ENCODE results near the gene YTHDF1.
"Not testable (repeated sequence)": the region's sequence is repeated elsewhere in the genome, so short reads cannot be mapped to it uniquely, and the experiment has no call there.

The YTHDF1 gene

DNA sequence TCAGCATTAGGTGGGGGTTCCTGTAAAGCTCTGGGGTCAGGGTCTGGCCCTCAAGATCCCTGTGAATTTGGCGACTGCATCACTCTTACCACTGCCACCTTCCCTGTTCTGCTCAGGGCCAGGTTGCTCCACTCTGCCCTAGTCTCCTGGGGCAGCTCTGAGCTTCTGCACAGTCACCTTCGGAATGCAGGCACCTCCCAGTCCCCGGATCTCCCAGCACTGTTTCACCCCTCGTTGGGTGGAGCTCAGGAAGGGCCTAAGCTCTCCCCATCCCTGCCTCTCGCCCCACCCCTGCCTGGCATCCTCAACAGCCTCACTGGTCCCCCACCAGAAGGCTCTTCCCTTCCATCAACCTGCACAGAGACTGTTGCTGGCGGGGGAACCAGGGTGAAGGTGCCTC, 46.2 kb downstream of the YTHDF1 start:
- DNase-seq (ENCODE audit: low spot score), result no peak

DNA sequence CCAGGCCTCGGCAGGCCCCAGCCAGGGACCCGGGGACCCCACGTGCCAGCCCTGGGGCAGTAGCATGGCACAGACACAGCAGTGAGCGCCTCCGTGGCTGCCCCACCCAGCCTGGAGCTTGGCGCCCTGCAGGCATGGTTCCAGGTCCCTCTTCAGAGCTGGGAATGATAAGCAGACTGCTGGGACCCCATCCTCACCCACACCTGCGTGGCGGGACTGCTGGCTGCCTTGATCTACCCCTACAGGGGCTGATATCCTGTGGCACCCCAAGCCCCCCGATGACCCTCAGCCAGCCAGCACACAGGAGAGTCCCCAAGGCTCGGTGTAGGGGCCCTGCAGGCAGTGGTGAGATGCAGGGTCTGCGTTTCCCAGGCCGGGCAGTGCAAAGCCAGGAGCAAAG, 47.1 kb downstream of the YTHDF1 start:
- DNase-seq (ENCODE audit: low spot score), result no peak

DNA sequence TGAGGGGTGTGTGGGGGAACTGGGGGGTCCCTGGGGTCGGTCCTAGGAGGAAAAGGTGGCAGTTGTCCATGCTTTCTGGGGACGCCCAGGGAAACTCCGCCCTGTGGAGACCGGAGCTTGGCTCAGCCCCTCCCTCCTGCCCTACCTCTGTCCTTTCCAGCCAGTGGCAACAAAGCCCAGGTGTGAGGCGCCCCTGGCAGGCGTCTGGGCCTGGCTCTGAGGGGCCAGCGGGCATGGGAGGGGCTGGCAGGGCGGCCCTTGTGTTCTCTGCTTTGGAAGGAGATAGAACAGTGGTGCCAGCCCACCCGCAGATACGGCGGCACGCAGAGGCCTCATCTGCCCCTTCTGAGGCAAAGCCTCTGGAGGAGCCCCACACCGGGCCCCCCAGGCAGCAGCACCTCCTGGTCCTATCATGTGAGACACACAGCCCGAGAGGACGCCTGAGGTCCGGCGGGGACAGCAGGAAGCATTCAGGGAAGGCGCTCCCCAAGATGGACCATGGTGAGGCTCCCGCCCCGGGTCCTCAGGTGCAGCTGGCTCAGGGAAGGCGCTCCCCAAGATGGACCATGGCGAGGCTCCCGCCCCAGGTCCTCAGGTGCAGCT, 47.9 kb downstream of the YTHDF1 start:
- no peak for DNase-seq (ENCODE audit: low spot score)

DNA sequence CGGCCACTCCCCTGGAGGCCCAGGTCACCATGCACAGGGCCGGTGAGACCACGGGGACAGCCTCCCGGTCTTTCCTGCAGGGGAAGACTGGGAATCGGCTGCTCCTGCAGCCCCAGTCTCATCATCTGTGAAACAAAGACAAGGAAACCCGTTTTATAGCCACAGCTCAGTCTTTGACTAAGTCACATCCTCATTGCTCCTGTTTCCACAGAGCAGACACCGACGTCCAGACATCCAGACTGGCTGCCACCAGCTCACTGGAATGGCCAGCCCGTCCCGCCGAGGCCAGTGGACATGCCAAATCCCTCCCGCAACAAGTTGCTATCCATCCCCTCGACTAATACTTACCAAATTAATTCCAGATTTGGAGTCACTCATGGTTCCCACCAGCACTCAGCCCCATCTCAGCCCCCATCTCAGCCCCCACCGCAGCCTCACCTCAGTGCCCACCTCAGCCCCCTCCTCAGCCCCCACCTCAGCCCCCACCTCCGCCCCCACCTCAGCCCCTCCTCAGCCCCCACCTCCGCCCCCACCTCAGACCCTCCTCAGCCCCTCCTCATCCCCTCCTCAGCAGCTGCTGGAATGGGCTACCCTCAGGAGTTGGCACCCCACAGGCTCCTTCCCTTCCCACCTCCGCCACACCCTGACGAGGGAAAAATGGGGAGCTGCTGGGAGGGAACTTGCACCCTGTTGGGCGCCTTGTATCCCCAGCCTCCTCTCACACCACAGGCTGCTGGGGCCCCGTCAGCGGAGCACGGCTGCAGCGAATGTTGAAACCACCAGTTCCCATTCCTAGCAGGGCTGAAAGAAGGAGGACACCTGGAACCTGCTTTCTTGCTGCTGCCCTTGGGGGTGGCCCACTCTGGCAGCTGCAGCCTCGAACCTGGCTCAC, 48.7 kb downstream of the YTHDF1 start:
- DNase-seq (ENCODE audit: low spot score), result no peak

DNA sequence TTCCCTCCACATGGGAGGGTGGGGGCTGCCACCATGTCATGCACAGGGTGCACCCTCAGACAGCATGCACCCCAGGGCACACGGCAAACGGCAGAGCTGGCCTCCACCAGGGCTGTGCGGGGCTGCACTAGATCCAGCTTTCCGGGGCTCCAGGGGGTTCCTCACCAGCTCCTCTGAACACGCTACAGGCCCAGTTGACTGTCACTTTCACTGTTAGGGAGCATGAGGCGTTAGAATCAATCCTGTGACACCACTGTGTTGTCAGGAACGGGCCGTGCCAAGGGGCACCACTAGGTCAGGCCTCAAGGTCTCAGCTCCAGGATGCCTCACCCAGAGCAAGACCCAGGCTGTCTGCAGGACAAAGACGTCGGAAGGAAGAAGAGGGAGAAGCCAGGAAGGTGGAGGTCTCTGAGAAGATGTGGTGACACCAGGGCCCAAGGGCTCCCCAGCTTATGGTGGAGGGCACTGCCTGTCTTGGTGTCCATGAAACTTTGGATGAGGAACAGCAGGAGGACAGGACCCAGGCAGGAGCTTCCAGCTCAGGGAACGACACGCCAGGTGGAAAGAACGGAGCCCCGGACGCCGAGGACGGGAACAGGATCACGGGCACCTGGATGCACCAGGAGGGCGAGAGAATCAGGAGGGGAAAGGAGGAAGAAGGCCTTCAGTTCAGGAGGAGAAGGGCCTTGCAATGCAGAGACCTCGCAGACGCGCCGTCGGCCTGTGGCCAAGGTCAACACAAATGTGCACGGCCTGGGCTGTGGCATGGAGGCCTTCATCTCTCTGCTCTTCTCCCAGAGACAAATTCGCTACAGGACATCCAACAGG, 49.5 kb downstream of the YTHDF1 start:
- DNase-seq (ENCODE audit: low spot score), result no peak

DNA sequence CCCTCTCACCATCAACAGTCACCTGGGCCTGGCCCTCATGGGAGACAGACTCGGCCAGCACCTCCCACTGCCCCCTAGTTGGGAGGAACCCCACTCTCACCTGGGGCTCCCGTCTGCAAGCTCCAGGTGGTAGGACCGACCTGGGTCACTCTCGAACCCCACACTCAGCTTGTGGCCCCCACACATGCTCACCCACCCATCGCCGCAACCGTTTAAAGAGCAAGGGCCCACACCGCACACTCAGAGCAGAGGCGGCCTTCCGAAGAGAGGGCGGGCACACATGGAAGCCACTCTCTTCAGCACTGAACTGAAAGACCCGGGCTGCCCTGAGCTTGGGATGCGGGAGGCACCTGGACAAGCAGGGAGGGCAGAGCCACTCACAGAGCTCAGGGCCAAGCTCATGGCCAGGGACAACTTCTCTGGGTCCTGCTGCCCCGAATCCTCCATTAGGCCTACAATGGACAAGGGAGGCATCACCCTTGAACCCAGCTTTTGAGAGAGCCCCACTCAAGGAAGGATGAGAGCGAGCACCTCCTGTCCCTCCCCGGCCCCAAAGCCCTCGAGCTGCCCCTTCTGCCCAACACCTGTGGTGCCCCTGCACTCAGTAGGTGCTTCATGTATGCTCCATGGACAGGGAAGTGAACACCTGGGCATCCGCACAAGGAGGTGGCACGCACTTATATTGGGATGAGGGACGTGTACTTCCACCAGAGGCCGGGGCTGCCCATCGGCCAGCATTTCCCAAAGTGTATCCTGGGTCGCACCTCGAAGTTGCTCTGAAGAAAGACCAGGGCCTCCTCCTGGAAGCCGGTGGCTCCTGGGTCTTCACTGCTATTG, 50.4 kb downstream of the YTHDF1 start:
- DNase-seq (ENCODE audit: low spot score), result no peak

DNA sequence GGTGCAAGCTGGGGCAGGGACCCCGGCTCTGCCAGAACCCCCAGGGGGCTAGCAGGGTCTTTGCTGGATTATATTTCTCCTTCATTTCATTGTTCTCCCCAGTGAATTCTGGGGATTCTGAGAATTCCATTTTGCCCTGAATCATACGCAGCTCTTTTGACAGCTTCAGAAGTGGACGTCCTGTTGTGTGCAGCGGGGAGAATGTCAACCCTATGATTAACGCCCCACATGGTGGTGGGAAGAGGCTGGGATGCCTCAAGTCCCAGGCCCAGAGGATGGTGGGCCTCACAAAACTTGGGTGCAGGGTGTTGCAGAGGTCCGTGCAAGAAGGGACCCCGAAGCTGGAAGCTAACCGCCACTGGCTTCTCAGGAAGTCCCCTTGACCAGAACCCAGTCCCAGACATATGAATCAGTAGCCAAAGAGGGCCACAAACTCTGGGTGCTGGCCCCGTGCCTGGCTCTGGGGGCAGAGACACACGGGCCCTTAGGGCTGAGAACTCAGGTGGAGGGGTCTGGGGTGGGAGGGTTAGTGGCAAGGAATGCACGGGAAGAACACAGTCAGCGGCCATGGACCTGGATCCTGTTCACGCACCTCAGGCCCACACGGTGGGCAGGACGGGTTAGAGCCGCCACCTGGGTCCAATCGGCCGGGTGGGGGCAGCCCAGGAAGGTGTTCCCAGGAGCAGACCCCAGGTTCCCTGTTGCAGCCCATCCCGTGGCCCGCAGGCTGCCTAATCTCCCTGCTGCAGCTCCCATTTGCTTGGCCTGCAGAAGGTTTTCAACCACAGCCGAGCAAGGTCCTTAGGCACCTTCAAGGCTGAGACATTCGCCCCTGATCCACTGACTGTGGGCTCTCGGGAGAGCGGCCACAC, 51.2 kb downstream of the YTHDF1 start:
- DNase-seq (ENCODE audit: low spot score), result no peak

DNA sequence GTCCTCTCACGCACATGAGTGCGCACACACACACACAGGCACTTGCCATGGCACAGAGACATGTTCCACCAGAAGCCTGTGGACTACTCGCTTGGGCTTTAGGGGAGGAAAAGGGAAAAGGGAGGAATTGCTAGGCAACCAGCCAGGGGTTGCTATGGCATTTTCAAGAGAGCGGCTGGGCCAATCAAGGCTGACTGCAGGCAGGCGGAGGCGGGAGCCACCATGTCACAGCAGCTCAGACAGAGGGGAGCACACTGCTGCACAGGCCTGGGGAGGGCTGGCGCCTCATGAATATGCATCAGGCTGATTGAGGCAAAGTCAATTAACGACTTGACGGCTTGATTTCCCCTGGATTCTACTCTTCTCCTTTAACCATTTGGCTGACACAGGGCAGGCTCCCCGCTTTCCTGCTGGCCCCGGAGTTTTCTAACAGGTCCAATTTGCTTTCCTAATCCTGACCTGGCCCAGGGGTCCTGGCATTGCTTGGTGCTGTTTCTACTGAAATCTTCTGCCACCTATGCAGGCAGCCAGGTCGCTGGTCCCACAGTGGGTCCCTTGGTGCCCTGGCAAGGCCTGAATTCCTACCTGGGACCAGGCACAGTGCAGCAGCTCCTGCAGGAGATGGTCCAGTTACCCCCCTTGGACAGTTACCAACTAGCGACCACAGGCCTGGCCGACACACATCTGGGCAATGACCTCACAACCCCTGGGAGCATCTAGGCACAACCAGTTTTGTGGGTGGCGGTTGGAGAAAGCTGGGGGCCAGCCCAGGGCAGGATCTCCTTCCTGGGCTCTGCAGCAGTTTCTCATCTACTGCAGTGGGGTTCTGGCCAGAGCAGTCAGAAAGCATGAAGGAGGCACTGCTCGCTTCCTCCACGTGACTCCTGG, 52.1 kb downstream of the YTHDF1 start:
- DNase-seq (ENCODE audit: low spot score), result peak; percentile 92

DNA sequence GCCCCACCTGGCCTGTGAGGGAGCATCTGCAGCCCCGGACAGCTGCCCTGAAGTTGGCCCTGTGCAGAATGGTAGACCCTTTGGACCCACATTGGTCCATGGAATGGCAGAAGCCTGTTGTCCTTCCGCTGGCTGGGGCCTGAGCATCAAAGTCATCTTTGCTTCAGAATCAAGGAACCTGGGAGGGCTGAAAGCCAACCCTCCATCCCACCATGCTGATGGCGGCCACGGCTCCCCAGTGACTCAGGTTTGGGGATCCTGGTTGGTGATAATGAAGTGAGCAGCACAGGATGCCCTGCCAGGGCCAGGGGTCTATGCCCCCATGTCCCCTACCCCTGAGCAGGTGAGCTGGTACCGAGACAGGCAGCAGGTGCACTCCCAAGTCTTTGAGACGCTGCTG, 52.8 kb downstream of the YTHDF1 start:
- DNase-seq (ENCODE audit: low spot score), result no peak

DNA sequence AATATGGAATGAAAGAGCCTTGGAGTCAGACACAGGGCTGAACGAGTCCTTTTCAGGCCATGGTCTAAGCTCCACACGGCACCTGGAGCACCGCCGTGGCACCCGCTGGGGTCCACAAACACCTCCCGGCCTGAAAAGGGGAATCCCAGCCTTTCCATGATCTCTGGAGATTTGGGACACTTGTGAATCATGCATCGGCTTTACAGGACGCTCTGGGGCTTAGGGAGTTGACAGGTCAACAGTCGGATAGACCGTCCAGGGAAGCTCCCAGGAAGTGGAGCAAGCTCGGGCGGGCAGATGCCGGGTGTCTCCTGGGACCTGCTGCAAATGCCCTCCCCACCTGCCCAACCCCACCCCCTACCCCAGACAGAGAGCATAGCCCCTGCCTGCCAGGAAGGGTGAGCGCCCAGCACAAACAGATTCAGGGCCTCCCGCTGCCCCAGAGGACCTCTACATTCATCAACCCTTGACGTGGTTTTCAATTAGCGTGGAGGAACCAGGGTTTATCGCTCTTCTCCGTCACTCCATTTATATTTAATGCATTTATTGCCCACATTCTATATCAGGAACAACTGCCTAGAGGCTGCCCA, 53.6 kb downstream of the YTHDF1 start:
- DNase-seq (ENCODE audit: low spot score), result no peak

DNA sequence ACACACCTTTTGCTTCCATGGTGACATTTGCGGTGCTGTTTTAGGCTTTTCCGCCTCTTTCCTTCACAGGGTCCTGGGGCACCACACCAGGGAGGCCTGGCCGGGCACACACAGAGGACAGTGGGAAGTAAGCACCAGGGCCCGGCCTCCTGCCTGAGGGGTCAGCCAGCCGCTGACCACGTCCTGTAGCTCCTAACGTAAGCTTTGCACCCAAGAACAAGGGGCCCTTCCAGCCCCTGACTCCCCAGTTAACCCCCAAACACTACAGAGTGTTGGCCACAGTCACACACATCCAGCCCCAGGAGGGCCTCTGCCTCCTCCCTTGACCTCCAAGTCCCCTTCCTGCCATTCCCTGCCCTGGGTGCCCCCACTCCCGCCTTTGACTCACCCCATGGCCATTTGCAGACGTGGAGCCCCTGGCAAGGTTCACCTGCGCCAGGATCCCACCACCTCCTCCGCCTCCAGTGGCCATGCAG, 54.7 kb downstream of the YTHDF1 start:
- DNase-seq (ENCODE audit: low spot score), result no peak

DNA sequence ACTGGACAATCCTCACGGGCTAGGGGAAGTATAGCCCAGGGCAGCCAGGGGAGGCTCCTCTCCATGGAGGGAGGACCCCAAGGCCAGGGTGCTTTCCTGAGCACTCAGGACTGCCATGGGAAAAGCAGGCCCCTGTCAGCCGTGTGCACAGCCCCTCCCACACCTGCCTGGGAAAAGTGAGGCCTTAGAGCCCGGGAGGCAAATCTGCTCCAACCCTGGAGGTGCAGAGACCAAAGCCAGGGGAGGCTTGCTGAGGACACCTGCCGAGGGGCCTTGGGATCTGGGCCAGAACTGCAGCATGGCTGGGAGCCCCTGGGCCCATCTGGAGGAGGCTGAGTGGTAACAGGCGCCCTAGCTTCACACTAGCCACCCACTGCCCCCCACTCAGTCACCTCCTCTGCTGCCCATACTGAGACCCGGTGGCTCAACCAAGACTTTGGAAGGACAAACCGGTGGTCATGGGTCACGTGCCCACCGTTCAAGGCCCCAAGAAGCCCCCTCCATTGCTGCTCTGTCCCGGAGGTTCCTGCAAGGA, 55.2 kb downstream of the YTHDF1 start:
- no peak for DNase-seq (ENCODE audit: low spot score)

DNA sequence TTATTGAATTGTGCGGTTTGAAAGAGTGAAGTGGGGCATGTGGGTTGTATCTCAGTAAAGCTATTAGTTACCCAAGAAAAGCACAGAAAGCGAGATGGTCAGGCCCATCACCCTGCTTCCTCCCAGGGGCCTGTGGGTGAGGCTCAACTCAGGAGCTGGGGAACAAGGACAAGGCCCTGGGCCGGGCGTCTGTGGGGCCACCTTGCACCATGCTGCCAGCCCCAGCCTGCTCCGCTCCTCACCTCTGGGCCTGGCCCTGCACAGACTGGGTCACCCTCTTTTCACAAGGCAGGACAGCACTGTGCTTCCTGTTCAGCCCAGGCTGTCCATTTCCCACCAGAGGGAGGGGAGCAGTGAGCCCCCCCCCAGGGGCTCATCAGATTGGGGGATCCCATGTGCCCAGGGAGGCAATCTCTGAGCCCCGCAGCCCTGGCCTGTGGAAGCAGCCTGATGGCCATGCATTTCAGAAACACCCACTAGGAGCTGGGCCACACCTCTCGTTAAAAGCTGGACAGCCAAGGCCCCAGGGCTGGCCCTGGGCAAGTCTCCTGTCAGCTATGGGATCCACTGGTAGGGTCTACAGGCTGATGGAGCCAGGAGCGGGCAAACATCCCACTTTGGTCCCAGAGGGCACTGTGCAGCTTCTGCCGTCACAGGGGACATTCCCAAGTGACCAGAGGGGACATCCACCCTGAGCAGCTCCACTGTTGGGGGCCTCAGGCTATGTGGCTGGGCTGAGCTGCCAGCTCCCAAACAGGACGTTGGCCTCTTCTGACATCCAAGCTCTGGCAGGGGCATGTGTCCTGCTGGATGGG, 55.9 kb downstream of the YTHDF1 start:
- no peak for DNase-seq (ENCODE audit: low spot score)

DNA sequence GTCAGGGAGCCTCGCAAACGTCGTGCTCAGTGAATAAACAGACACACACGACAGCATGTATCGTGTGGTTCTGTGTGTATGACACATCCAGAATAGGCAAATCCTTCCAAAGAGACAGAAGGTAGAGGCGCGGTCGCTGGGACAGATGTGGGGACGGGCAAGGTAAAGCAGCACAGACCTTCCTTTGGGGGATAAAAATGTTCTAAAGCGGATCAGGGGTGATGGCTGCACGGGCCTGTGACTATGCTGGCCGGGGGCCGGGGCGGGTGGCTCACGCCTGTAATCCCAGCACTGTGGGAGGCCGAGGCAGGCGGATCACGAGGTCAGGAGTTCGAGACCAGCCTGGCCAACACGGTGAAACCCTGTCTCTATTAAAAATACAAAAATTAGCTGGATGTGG, 56.7 kb downstream of the YTHDF1 start:
- not testable (repeated sequence) for DNase-seq (ENCODE audit: low spot score)

DNA sequence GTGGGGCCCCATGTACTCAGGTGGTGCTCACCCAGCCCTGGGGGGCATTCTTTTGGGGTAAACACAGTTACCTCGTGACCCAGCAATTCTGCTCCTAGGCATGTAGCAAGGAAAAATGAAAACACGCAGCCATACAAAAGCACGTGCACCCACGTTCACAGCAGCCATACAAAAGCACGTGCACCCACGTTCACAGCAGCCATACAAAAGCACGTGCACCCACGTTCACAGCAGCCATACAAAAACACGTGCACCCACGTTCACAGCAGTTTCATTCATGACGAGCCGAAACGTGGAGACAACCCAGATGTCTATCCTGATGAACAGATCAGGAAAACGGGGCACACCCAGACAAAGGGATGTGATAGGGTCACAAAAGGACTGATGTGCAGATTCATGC, 57.1 kb downstream of the YTHDF1 start:
- no peak for DNase-seq (ENCODE audit: low spot score)

DNA sequence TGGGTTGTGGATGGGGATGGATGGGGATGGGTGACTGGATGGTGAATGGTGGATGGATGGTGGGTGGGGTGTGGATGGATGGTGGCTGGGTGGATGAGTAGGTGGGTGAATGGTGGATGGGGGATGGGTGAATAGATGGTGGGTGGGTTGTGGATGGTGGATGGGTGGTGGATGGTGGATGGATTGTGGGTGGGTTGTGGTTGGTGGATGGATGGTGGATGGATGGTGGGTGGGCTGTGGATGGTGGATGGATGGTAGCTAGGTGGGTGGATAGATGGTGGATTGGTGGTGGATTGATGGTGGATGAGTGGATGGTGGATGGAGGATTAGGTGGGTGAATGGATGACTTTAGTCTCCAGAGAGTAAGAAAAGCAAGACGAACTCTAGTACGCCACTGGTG, 57.6 kb downstream of the YTHDF1 start:
- DNase-seq (ENCODE audit: low spot score), result no peak

DNA sequence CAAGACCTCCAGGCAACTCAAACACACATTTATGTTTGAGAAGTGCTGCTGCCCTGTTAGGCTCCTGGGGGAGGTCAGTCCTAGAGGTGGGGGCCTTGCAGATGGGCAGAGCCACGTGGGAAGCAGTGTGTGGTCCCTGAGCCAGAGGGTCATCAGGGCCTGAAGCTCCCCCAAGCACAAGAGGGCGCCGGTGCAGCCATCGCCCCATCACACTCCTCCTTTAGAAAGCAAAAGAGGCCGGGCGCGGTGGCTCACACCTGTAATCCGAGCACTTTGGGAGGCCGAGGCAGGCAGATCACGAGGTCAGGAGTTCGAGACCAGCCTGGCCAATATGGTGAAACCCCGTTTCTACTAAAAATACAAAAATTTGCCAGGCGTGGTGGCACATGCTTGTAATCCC, 58.5 kb downstream of the YTHDF1 start:
- not testable (repeated sequence) for DNase-seq (ENCODE audit: low spot score)

DNA sequence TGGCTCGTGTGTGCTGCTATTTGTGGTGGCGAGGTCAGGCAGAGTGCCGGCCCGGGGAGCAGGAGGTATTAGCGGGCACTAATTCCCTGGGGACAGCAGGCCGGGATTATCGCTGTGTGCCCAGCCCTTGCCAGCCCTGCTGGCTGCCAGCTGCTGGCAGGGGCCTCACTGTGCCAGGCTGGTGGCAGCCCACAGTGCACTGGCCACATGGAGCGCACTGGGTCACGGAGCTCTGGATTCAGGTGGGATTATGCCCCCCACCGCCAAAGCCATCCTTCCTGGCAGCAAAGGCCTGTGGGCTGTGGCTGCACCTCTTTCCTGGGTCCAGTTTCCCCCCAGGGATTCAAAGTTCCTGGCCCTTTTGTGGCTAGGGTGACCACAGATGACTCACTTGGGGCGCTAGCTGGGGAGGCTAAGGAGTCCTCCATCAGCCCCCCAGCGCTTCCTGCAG, 59.7 kb downstream of the YTHDF1 start:
- DNase-seq (ENCODE audit: low spot score), result no peak

Data from Ammon's horn (tissue), 1 donor.